NCI-H82 (cell line): ENCODE results near the gene UNC5CL.
"Not testable (repeated sequence)": the region's sequence is repeated elsewhere in the genome, so short reads cannot be mapped to it uniquely, and the experiment has no call there.

Experiments used
- DNase-seq: peaks from one replicate; lab custom pipeline; 2025; lab: John Stamatoyannopoulos, UW

Gene UNC5CL

GRCh38 chr6:41040101-41040939, 1.3 kb upstream of the UNC5CL start:
- DNase-seq: no peak

GRCh38 chr6:41038205-41038604, 816 bp downstream of the UNC5CL start:
- no peak for DNase-seq

GRCh38 chr6:41037107-41037900, 1.7 kb downstream of the UNC5CL start:
- no peak for DNase-seq

DNA sequence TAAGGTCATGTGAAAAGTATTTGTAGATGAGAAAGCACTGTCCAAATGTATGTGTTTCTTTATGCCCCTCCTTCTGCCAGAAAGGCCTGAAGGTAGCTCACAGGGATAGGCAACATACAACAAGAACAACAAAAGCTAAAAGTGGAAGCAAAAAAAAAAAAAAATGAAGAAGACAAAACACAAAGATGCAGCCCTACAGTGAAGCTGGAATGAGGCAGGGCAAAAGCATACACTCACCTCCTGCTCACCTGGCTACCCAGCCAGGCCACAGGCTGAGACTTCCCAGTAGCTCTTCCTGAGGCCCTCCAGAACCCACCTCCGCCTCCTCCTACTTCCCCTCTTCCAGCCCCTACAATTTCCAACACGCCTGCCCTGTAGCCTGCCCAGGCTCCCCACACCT, 2.4 kb downstream of the UNC5CL start:
- no peak for DNase-seq

DNA sequence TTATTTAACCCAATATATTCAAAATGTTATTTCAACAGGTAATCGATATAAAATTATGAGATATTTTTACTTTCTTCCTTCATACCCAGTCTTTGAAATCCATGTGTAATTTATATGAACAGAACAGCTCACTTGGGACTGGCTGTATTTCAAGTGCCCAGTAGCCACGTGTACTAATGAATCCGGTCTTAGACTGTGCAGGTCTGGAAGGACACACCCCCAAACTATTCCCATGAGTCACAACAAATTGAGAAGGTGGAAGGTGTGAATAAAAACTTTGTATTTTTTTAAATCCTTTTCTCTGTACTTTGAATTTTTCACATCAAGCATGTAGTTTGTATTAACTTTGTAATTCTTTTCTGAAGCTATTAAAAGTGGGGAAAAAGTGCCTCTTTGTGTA, 2.8 kb downstream of the UNC5CL start:
- no peak for DNase-seq

DNA sequence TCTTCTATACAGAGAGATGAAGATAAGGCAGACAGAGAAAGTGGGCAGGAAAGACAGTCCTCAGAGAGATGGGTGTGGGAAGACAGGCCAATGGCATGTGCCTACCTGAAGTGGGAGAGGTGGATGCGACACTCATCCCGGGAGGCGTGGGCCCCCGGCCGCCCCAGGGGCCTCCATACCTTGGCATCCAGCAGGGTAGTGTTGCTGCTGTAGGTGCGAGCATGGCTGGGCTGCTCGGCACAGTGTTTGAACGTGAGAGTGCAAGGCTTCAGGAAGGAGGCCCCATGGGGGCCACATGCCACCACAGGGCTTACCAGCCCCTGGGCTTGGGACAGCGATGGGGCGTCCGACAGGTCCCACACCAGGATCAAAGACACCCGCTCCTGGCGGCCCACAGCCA, 5.2 kb downstream of the UNC5CL start:
- no peak for DNase-seq

DNA sequence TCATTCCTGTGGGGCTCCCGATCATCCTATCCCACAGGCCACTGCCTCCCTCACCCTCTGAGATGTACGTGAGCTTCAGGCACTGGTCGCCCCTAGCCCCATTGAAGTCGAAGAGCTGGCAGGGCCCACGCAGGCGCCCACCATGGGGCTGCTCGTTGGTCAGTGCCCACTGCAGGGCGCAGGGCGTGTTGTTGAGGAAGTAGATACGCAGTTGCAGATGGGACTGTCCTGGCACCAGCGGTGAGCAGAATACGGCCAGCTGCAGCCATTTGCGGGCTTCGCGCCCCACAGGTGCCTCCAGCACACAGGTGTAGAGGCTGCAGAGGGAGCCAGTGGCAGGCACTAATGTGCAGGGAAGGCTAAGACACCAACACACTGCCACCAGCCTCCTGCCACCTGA, 6.2 kb downstream of the UNC5CL start:
- no peak for DNase-seq

DNA sequence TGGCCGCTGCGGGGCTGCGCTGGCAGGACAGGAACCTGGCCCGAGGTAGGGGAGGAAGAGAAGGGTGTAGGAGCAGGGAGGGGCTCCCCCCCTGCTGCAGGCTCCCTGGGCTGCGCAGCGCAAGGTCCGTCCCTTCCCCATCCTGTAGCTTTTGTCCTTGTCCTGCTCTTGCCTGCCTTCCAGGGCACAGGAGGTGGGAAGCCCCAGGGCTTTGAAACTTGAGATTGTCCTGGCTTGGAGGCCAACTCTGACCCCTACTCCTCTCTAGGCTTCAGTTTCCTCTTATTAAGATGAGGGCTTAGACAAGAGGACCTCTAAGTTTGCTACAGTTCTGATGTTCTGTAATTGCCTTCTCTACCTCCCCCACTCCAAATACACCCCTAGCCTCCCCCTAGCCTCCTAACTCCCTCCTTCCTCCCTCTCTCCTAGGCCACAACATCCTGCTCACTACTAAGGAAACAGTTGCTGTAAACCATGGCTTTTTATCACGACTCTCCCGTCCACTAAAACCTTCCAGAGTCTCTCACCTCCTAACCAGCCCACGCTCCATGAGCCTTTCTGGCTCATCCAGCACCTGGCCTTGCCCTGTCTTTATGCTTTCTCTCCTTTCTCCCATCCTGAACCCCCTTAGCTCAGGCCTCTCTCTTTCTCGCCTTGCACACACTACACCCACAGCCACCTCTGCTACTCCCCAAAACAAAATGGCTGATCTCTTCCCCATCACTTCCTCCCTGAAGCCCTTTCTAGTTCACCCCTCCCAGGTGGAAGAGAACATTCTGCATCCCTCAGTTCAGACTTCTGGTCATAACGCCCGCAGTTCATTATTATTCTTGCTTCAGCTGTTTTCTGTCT, 10.2 kb downstream of the UNC5CL start:
- DNase-seq: no peak

DNA sequence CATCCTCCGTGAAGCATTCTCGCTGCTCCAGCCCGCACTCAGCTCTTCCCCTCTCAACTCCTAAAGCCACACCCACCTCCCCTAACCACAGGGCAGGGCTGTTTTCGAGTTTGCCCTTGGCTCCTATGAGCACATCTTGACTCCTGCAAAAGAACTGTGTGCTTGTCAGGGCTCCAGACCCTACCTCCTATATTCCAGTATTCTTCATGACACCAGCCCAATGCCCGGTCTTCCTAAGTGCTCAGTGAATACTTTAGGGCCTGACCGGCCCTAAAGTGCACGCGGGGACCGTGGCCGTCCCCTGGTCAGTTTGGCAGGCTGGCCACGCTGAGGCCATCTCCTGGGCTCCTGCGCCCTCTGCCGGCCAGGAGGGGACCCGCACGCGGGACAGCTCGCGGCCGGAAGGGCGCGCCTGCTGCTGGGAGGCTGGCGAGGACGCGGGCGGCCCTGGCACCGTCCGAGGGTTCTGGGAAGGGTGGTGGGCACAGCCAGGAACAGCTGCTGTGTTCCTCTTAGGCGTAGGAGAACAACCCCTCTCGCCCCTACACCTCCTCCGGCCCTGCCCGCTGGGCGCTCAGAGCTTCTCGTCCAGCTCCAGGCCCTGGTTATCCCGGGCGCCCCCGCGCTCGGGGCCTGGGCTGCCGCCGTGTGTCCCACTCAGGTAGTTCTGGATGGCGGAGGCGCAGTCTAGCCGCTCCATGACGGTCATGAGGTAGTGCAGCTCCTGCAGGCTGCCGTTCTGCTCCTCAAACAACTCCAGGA, 11.0 kb downstream of the UNC5CL start:
- peak; percentile 71 for DNase-seq

GRCh38 chr6:41027241-41027640, 11.8 kb downstream of the UNC5CL start:
- DNase-seq: no peak

DNA sequence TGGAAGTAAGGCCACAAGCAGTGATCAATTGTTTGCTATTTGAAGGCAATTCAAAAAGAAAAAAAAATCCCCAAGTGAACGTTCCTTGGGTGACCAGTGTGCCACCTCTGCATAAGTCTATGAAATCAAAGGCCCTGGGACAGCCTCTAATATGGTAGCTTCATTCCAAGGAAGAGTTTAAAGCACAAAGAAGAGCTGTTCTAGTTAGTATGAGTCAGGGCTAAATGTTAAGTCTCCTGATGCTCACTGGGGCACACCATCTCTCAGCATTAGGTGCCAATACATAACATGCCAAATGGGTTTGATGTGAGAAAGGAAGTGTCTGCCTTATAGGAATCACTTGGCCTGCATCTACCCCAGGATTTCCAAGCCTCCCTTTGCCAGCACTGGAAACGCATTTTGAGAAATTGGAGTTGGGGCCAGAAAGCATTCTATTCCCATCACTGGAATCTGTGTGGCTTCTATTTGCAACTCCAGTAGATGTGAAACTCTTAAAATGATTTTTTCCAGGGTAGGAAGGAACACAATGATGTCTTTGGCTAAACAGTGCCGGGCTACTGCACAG, 13.0 kb downstream of the UNC5CL start:
- DNase-seq: no peak

- peak; percentile 31 for DNase-seq
These were observed 15.9 kb downstream of the UNC5CL start for GRCh38 chr6:41023114-41023513.

DNA sequence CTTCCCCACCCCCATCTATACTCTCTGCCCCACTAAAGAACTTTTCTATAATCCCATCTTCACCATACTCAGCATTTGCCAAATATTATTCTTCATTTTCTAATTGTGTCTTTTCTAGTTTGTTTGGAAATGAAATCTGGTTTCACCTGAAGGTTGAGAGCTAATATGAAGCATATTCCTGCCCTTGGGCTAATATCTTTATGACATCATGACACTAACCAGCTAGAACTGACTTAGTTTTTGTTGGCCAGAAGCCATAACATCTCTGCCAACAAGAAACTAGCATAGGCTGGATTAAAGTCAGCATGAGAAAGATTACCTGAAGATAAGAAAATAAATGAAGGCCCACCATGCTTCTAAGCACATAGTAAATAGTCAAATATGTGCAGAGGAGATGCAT, 16.7 kb downstream of the UNC5CL start:
- no peak for DNase-seq

DNA sequence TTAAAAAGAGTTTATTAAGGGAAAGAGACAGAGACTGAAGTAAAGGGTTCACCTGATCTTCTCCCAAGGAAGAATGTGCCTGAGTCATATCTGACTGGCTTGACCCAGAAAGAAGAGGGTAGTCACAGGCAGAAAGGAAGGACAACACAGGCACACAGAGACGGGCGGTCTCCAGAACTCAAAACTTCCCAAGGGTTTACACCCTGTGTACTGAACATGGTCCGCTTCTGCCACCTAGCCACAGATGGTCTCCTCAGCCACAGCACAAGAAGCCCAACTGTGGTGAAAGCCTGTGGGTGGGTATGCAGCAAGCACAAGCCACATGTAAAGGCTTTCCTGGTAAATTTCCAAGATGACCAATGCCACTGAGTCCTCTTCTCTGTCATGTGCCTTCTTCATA, 17.2 kb downstream of the UNC5CL start:
- peak; percentile 50 for DNase-seq

DNA sequence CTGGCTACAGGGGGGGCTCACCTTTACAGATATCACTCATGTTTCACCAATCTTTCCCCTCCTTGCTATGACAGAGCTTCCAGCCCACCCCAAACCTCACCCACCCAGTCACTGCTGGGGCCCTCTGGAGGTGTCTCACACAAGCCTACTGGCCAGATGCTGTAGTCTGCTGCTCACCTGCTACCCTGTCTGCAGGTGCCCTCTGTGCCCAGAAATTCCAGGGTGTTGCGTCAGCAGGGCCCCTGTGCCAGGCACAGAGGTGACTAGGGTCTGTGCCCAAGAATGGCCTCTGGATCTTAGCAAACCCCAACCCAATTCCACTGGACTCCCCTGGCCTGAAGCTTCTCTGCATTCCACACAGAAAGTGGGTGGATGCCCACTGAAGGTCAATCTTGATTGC, 21.4 kb downstream of the UNC5CL start:
- DNase-seq: no peak

- not testable (repeated sequence) for DNase-seq
These were observed 23.2 kb downstream of the UNC5CL start for GRCh38 chr6:41015860-41016259.

DNA sequence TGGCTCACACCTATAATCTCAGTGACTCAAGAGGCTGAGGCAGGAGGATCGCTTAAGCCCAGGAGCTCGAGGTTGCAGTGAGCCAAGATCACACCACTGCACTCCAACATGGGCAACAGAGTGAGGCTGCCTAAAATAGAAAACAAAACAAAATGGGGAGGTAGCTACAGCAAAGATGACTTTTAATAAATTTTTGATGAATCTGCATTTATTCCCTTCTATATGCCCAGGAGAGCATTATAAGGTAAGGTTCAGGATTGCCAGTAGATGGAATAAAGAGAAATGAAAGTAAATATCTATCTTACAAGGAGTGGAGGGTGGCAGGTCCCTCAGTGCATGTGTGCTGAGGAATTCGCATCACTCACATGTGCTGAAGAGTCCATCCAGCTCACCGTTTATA, 24.2 kb downstream of the UNC5CL start:
- DNase-seq: no peak

DNA sequence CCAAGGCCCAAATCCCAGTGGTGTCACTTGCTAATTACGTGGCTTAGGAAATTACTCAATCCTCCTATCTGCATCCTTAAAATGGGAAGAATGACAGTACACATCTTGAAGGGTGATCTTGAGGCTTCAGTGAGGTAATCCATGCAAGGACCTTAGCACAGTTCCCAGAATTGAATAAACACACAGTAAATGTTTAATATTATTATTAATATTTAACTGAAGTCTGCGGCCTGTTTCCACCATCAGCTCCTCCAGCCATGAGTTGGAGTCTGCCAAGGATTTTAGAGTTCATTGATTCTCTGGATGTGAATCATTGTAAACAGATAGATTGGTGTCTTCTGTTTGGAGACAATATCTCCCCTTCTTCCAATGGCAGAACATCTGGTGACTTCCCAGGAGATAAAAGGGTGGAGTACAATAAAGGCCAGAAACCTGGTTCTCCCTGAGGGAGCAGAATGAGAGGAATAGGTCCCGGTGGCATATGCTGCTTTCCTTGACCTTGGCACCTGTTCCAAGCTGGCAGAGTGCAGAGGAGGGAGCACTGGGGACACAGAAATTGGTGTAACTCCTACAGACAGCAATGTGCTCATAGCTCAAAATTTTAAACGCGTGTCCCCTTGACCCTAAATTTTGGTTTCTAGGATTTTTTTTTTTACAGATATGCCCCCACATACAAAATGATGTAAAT, 25.4 kb downstream of the UNC5CL start:
- DNase-seq: no peak

- no peak for DNase-seq
These were observed 27.3 kb downstream of the UNC5CL start for GRCh38 chr6:41011673-41012072.

GRCh38 chr6:41009669-41010068, 29.4 kb downstream of the UNC5CL start:
- DNase-seq: no peak

DNA sequence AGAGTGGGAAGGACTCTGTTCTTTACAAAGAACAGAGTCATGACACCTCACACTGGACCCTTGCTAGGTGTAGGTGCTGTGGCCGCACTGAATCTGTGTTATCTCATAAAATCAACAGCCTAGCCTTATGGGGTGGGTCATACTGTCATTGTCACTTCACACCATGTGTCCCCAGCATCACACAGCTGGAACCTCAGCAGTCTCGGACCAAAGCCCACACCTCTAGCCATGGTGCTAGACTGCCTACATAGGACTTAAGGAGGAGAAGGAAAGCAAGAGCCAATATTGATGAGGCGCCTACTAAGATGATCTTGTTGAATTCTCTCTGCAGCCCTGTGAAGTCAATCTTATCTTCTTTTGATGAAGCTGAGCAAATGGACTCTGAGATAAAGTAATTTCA, 31.0 kb downstream of the UNC5CL start:
- DNase-seq: no peak
